GM12865 (cell line): Measurements from ENCODE around the gene CABCOCO1.
"Not testable (repeated sequence)": the region's sequence is repeated elsewhere in the genome, so short reads cannot be mapped to it uniquely, and the experiment has no call there.

Experiments
- DNase-seq: peaks from one replicate; pipeline ENCODE4 v3.0.0; 2010; ENCODE audit warnings: low read depth
- H3K4me3 ChIP-seq: 2 replicates; pipeline ENCODE4 v1.5.1; 2011; ENCODE audit warnings: mild to moderate bottlenecking, low read depth, low read length, control low read depth
- CTCF ChIP-seq: IDR thresholded peaks from 2 replicates; pipeline ENCODE4 v1.5.1; 2011; ENCODE audit warnings: low read length, control low read depth, low read depth, inconsistent platforms; ENCODE audit not compliant: insufficient read depth; ENCODE audit errors: missing control alignments

The CABCOCO1 gene

DNA sequence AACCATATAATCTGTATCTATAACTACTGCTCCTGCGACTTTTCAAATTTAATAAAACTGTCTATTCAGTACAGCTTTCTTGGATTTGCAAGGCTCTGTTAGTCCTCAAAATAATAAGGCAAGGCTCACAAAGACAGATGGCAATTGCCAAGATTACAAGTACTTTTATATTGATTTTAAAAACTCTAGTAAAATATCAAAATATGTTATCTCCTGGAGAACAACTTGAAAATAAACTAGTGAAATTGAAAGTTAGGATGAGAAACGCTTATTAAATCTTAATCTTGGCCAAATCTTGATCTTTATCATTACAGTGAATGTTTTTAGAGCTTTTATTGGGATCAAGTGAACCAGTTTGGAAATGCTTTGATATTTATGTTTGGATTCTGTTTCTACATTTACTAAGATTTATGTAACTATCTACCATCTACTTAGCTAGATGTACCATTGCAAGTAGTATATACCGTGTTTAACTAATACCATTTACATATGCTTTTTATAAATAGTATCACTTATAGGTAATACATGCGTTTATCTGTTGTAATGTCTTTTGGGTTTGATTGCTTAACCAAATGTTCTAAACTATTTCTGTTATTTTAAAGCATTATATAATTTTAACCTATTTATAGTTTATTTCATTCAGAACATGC is 70.0 kb downstream of the CABCOCO1 start:
- no peak overlapping the region for H3K4me3 ChIP-seq
- no peak for TF ChIP-seq CTCF
- no peak for DNase-seq

GRCh38 chr10:61733358-61733940 is 70.7 kb downstream of the CABCOCO1 start:
- DNase-seq, result peak; percentile 33
- TF ChIP-seq CTCF, result peak; percentile 41
- H3K4me3 ChIP-seq, result no peak overlapping the region

DNA sequence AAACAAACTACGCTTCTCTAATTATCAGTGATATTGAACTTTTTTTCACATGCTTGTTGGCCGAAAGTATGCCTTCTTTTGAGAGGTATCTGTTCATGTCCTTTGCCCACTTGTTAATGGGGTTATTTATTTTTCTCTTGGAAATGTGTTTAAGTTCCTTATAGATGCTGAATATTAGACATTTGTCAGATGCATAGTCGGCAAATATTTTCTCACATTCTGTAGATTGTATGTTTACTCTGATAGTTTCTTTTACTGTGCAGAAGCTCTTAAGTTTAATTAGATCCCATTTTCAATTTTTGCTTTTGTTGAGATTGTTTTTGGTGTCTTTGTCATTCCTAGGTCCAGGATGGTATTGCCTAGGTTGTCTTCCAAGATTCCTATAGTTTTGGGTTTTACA is 73.2 kb downstream of the CABCOCO1 start:
- H3K4me3 ChIP-seq, result no peak overlapping the region
- DNase-seq, result no peak
- TF ChIP-seq CTCF, result no peak

DNA sequence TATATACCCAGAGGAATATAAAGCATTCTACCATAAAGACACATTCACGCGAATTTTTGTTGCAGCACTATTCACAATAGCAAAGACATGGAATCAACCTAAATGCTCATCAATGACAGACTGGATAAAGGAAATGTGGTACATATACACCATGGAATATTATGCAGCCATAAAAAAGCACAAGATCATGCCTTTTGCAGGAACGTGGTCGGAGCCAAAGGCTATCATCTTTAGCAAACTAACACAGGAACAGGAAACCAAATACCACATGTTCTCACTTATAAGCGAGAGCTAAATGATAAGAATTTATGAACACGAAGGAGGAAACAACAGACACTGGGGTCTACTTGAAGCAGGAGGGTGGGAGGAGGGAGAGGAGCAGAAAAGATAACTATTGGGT is 74.7 kb downstream of the CABCOCO1 start:
- not testable (repeated sequence) for DNase-seq, H3K4me3 ChIP-seq

DNA sequence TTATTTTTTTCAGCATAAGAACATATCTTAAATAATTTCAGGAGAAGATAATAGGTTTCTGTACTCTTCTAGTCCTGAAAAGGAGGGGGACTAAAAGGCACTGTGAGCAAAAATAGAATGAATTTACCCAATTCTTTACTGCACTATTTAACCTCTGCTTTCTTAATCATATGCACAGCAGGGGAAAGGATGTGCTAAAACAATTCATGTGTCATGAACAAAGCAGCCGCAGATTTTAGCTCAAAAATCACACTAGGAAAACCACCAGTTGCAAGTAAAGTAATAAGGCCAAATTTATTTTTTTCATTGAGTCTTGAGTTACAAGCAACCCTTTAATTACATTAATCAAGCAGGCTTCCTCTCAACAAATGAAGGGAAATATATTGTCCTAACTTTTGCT is 80.1 kb downstream of the CABCOCO1 start:
- no peak overlapping the region for H3K4me3 ChIP-seq
- no peak for TF ChIP-seq CTCF
- no peak for DNase-seq

GRCh38 chr10:61744469-61744868 is 81.7 kb downstream of the CABCOCO1 start:
- DNase-seq, result peak; percentile 41
- no peak overlapping the region for H3K4me3 ChIP-seq
- peak; percentile 34 for TF ChIP-seq CTCF

DNA sequence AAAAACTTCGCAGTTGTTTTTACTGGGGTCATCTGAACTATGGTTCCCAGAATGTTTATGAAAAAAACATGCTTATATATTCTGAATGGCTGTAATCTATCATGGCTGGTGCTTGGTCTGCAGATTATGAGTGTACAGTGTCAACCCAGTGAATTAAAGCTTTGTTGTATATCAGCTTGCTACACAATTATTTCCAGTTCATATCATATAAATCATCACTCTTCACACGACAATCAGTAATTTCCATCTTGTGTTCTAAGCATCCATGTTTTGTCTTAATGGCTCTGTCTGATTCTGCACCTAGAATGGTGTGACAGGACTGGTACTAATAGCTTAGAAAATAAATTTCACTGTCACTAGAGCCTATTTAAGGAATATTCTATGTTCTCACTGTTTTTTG is 83.6 kb downstream of the CABCOCO1 start:
- DNase-seq, result no peak
- TF ChIP-seq CTCF, result no peak
- no peak overlapping the region for H3K4me3 ChIP-seq

DNA sequence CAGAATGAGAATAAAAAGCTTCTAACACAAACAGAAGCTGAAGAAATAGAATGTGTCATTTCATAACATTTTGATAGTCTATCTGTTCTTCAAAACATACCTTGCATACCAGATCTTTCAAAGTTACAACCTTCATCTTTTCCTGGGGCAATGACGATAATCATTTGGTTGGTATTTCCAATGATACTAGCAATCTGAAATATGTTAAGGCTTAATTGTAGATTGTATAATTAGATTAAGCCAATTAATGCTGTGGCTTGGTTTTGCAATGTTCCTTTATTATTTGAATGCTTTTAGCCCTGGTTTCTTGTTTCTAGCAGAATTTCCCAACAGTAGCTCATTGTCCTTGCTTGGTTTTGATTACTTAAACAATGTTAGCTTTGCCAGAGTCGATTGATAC is 84.6 kb downstream of the CABCOCO1 start:
- no peak overlapping the region for H3K4me3 ChIP-seq
- no peak for DNase-seq
- TF ChIP-seq CTCF, result no peak
